H1 (cell line): ENCODE data around the gene RAMACL. TPM values are rescaled to one million over a fixed set of nuclear protein-coding genes. Genes with fewer than 3 reads are reported as not detected.

ENCODE experiments used
- CTCF ChIA-PET: fragments of 300-600 bp; sonication (Branson Sonifier 250); formaldehyde crosslinking; loops from one replicate; lab custom pipeline; 2021; ENCODE audit not compliant: partially characterized antibody; lab: Charles Lee
- POLR2A ChIA-PET: fragments of 300-600 bp; sonication (Branson Sonifier 250); formaldehyde crosslinking; loops from one replicate; lab custom pipeline; 2021; ENCODE audit warnings: inconsistent platforms; ENCODE audit not compliant: partially characterized antibody; lab: Charles Lee
- DNase-seq, 2 experiments: peaks; one replicate each; pipeline versions ENCODE4 v3.0.0 to v3.0.0-alpha.2; 2010 to 2022; ENCODE audit warnings: low spot score in 2 of 2, low read depth in 1 of 2, mixed read lengths in 1 of 2
- FAIRE-seq: peaks from 2 replicates; lab custom pipeline; 2011; peaks lifted over from hg19 to GRCh38; lab: Jason Lieb, UNC
- H2AFZ ChIP-seq: 2 replicates; pipeline ENCODE4 v1.8.1; 2012; ENCODE audit warnings: low read length, inconsistent platforms
- H2AK5ac ChIP-seq: 2 replicates; pipeline ENCODE4 v1.6.1; 2013; ENCODE audit warnings: low read depth, low read length
- H2BK120ac ChIP-seq: replicated peaks from 2 replicates; pipeline ENCODE3; 2013; ENCODE audit warnings: low read depth, low read length, inconsistent platforms
- H2BK12ac ChIP-seq: 2 replicates; pipeline ENCODE4 v1.6.1; 2013; ENCODE audit warnings: low read depth, low read length
- H2BK15ac ChIP-seq: 2 replicates; pipeline ENCODE4 v1.6.1; 2013; ENCODE audit warnings: low read length
- H2BK20ac ChIP-seq: 2 replicates; pipeline ENCODE4 v1.6.1; 2013; ENCODE audit warnings: low read length
- H2BK5ac ChIP-seq: 2 replicates; pipeline ENCODE4 v1.6.1; 2013; ENCODE audit warnings: low read depth, low read length
- H3K14ac ChIP-seq: 2 replicates; pipeline ENCODE4 v1.6.1; 2013; ENCODE audit warnings: inconsistent platforms; ENCODE audit not compliant: insufficient read length
- H3K18ac ChIP-seq: 2 replicates; pipeline ENCODE4 v1.6.1; 2013; ENCODE audit warnings: low read length; ENCODE audit errors: extremely low read depth
- H3K23ac ChIP-seq: 2 replicates; pipeline ENCODE4 v1.6.1; 2013; ENCODE audit warnings: inconsistent platforms; ENCODE audit not compliant: insufficient read length
- H3K23me2 ChIP-seq: 2 replicates; pipeline ENCODE4 v1.6.1; 2013; ENCODE audit warnings: low read depth, low read length
- H3K27ac ChIP-seq: 2 replicates; pipeline ENCODE4 v1.6.1; 2011; ENCODE audit warnings: low read depth, low read length, inconsistent platforms
- H3K27me3 ChIP-seq, 4 experiments: replicated peaks in 1 of 4; 1 replicate in 1 of 4; 2 replicates in 3 of 4; pipeline versions ENCODE4 v1.6.1 to v1.8.1; 2011 to 2013; ENCODE audit warnings: low read length in 3 of 4, mild to moderate bottlenecking in 3 of 4, inconsistent platforms in 2 of 4, mixed read lengths in 2 of 4, moderate library complexity in 1 of 4; ENCODE audit not compliant: control insufficient read depth in 3 of 4, insufficient read depth in 3 of 4; ENCODE audit errors: extremely low read depth in 1 of 4
- H3K36me3 ChIP-seq, 4 experiments: 2 replicates each; pipeline versions ENCODE4 v1.6.1 to v1.8.1; 2011 to 2013; ENCODE audit warnings: mild to moderate bottlenecking in 4 of 4, low read length in 3 of 4, moderate library complexity in 2 of 4, control low read depth in 1 of 4, inconsistent platforms in 1 of 4; ENCODE audit not compliant: insufficient read depth in 4 of 4, control insufficient read depth in 2 of 4
- H3K4ac ChIP-seq: replicated peaks from 2 replicates; pipeline ENCODE3; 2013; ENCODE audit warnings: low read length, low read depth, mixed read lengths, inconsistent platforms; ENCODE audit not compliant: insufficient read length
- H3K4me1 ChIP-seq, 4 experiments: replicated peaks in 1 of 4; 1 replicate in 1 of 4; 2 replicates in 3 of 4; pipeline versions ENCODE4 v1.6.1 to v1.8.1; 2011 to 2013; ENCODE audit warnings: low read length in 3 of 4, inconsistent platforms in 2 of 4, mixed read lengths in 1 of 4; ENCODE audit not compliant: insufficient read depth in 4 of 4, control insufficient read depth in 3 of 4
- H3K4me2 ChIP-seq, 2 experiments: 2 replicates each; pipeline versions ENCODE4 v1.6.1 to v1.8.1; 2011 to 2013; ENCODE audit warnings: low read depth in 2 of 2, low read length in 2 of 2, control low read depth in 1 of 2, inconsistent platforms in 1 of 2, mild to moderate bottlenecking in 1 of 2; ENCODE audit not compliant: insufficient read depth in 1 of 2
- H3K4me3 ChIP-seq, 4 experiments: fragments of 200-600, 300-600 bp in 1 of 4; sonication (generic), shearing (Covaris generic), sonication (Bioruptor Twin) in 1 of 4; 2 replicates each; pipeline versions ENCODE4 v1.5.1 to v1.8.1; 2011 to 2016; ENCODE audit warnings: low read length in 4 of 4, low read depth in 3 of 4, control low read depth in 2 of 4, inconsistent platforms in 2 of 4, mild to moderate bottlenecking in 2 of 4, mixed read lengths in 1 of 4, moderate library complexity in 1 of 4; ENCODE audit not compliant: insufficient read depth in 2 of 4; ENCODE audit errors: extremely low read depth in 1 of 4
- H3K56ac ChIP-seq: replicated peaks from 2 replicates; pipeline ENCODE3; 2013; ENCODE audit warnings: low read depth, mild to moderate bottlenecking, mixed read lengths, low read length, inconsistent platforms; ENCODE audit not compliant: insufficient read length
- H3K79me1 ChIP-seq: 2 replicates; pipeline ENCODE4 v1.6.1; 2013; ENCODE audit warnings: low read depth, low read length, control low read depth
- H3K79me2 ChIP-seq, 2 experiments: 2 replicates each; pipeline versions ENCODE4 v1.6.1 to v1.8.1; 2012 to 2013; ENCODE audit warnings: low read length in 2 of 2, mild to moderate bottlenecking in 2 of 2, inconsistent platforms in 1 of 2; ENCODE audit not compliant: insufficient read depth in 2 of 2, control insufficient read depth in 1 of 2
- H3K9ac ChIP-seq, 4 experiments: replicated peaks in 1 of 4; 1 replicate in 1 of 4; 2 replicates in 3 of 4; pipeline versions ENCODE4 v1.6.1 to v1.8.1; 2011 to 2013; ENCODE audit warnings: low read depth in 3 of 4, low read length in 3 of 4, control low read depth in 2 of 4, mild to moderate bottlenecking in 2 of 4, moderate library complexity in 2 of 4, inconsistent platforms in 1 of 4; ENCODE audit errors: extremely low read depth in 1 of 4
- H3K9me3 ChIP-seq, 2 experiments: 2 replicates each; pipeline versions ENCODE4 v1.6.1 to v1.8.1; 2012 to 2013; ENCODE audit warnings: mild to moderate bottlenecking in 2 of 2, moderate library complexity in 2 of 2, control low read depth in 1 of 2, inconsistent platforms in 1 of 2, low read depth in 1 of 2, low read length in 1 of 2, mixed read lengths in 1 of 2; ENCODE audit not compliant: insufficient read depth in 2 of 2
- H4K20me1 ChIP-seq, 2 experiments: replicated peaks in 1 of 2; 2 replicates each; pipeline versions ENCODE3 to v1.8.1; 2011 to 2013; ENCODE audit warnings: inconsistent platforms in 2 of 2, low read length in 2 of 2, mild to moderate bottlenecking in 1 of 2; ENCODE audit not compliant: insufficient read depth in 2 of 2, control insufficient read depth in 1 of 2
- H4K5ac ChIP-seq: 2 replicates; pipeline ENCODE4 v1.6.1; 2013; ENCODE audit warnings: low read length, low read depth, mixed read lengths, inconsistent platforms; ENCODE audit not compliant: insufficient read length
- H4K8ac ChIP-seq: 2 replicates; pipeline ENCODE4 v1.8.0; 2013; ENCODE audit warnings: mild to moderate bottlenecking, moderate library complexity, low read length, inconsistent platforms; ENCODE audit not compliant: insufficient read depth; ENCODE audit errors: extremely low read depth
- H4K91ac ChIP-seq: replicated peaks from 2 replicates; pipeline ENCODE3; 2013; ENCODE audit warnings: low read length, mixed read lengths, inconsistent platforms; ENCODE audit not compliant: insufficient read length
- FOSL1 ChIP-seq: IDR thresholded peaks from 2 replicates; pipeline ENCODE4 v1.6.1; 2011; ENCODE audit warnings: mild to moderate bottlenecking, low read depth, low read length, moderate library complexity; ENCODE audit not compliant: insufficient read depth
- NRF1 ChIP-seq: IDR thresholded peaks from 2 replicates; pipeline ENCODE4 v1.6.1; 2011; ENCODE audit warnings: mild to moderate bottlenecking, low read depth, low read length, improper control_type of control experiment
- RNF2 ChIP-seq: fragments of 200-900, 300-1000 bp; sonication (generic); IDR thresholded peaks from 2 replicates; pipeline ENCODE4 v1.7.1; 2016; ENCODE audit warnings: borderline replicate concordance, low read depth, mild to moderate bottlenecking, antibody characterized with exemption, low read length; ENCODE audit not compliant: poor library complexity, severe bottlenecking; ENCODE audit errors: missing control alignments
- SP2 ChIP-seq: IDR thresholded peaks from 2 replicates; pipeline ENCODE4 v1.6.1; 2012; ENCODE audit warnings: mild to moderate bottlenecking, low read length, inconsistent platforms
- WGBS, 2 experiments: shearing (Covaris generic) in 1 of 2; methylation state at CpG; one replicate each; pipeline versions ENCODE4 v1.1.6 to v1.1.7; 2013 to 2015; ENCODE audit warnings: low lambda C conversion rate in 2 of 2, mixed read lengths in 2 of 2, inconsistent platforms in 1 of 2, low coverage in 1 of 2, missing lambda C conversion rate in 1 of 2; ENCODE audit not compliant: insufficient replicate concordance in 2 of 2, insufficient coverage in 1 of 2, insufficient read length in 1 of 2; ENCODE audit errors: extremely low coverage in 1 of 2, missing lambda C conversion rate in 1 of 2; 5-methylcytosine and 5-hydroxymethylcytosine counted together
- polyA plus RNA-seq, 7 experiments: library from polyadenylated mRNA; depleted of rRNA in 3 of 7; stranded (reverse) in 5 of 7; unstranded in 2 of 7; fragments of >200 nt in 5 of 7; fragments of 200-250 nt in 2 of 7; gene quantifications; 1 replicate in 5 of 7; 2 replicates in 1 of 7; 4 replicates in 1 of 7; pipeline versions ENCODE4 v1.2.1 to v1.2.3, GENCODE V29; 2011 to 2013; ENCODE audit warnings: missing spikeins in 2 of 7, mixed read lengths in 2 of 7
- total RNA-seq: library from RNA; stranded (reverse); fragmentation: NEBNext Ultra II Directional; extraction: Animal tissue kit (Norgen Biotek cat#: 25700); gene quantifications from 2 replicates; pipeline ENCODE4 v1.2.1, GENCODE V29; 2021

RAMACL gene
- total and polyA plus RNA-seq, 2 of the 8 experiments (the other 6 are each of a cell fraction or from before 2014, with no cell fraction given), result 0.23 to 0.97 TPM

GRCh38 chr6:166539543-166539942 lies 46.9 kb downstream of the RAMACL start:
- H3K79me1 ChIP-seq, result peaks cover 3% of the 10 kb centered on the region
- no peak overlapping the region for H2AFZ ChIP-seq
- H3K23ac ChIP-seq, result no peak overlapping the region
- H3K79me2 ChIP-seq, result no peaks in the 10 kb centered on the region; a peak in 1 of 4 replicates
- H3K27ac ChIP-seq, result no peak overlapping the region
- H2BK120ac ChIP-seq, result no peak overlapping the region
- H4K20me1 ChIP-seq, result peaks cover 0 to 2% of the 10 kb centered on the region in 2 experiments
- H4K5ac ChIP-seq, result no peak overlapping the region
- ChIA-PET POLR2A (interaction anchor here (1.7 kb wide), 1 partner anchor 15 kb away, joined by 5 read pairs; no protein-coding TSS in a partner anchor), CTCF (no interaction called here)
- peaks cover 0 to 6% (median 0%) of the 10 kb centered on the region in 4 experiments; a peak in 3 of 8 replicates for H3K36me3 ChIP-seq
- no peak overlapping the region for H2AK5ac ChIP-seq
- TF ChIP-seq FOSL1, result no peak
- TF ChIP-seq RNF2, result no peak
- no peak for TF ChIP-seq SP2
- TF ChIP-seq NRF1, result no peak
- H2BK20ac ChIP-seq, result no peak overlapping the region
- H3K18ac ChIP-seq, result no peak overlapping the region
- H3K9ac ChIP-seq, result no peak overlapping the region
- H3K9me3 ChIP-seq, result no peaks in the 10 kb centered on the region
- no peaks in the 10 kb centered on the region for H3K23me2 ChIP-seq
- WGBS, 2 experiments, result 85% methylated on average over 4 of the region's 4 CpGs; no CpG with 5 or more reads in 1 of the 2 experiments
- H4K8ac ChIP-seq, result no peak overlapping the region
- no peak overlapping the region for H3K4me3 ChIP-seq
- H2BK15ac ChIP-seq, result no peak overlapping the region
- no peak for FAIRE-seq
- no peak for DNase-seq
- H2BK5ac ChIP-seq, result no peak overlapping the region
- no peak overlapping the region for H2BK12ac ChIP-seq
- no peaks in the 10 kb centered on the region for H3K27me3 ChIP-seq
- H3K4me2 ChIP-seq, result no peak overlapping the region
- no peak overlapping the region for H4K91ac ChIP-seq
- H3K14ac ChIP-seq, result no peak overlapping the region
- no peak overlapping the region for H3K4ac ChIP-seq
- H3K56ac ChIP-seq, result no peak overlapping the region
- H3K4me1 ChIP-seq, result peaks cover 7 to 16% (median 9%) of the 10 kb centered on the region in 4 experiments; a peak in 5 of 7 replicates
